ENCODE results near the gene SYTL3. TPM values are rescaled to one million over a fixed set of nuclear protein-coding genes. Genes with fewer than 3 reads are reported as not detected.
A peak's percentile ranks its signal among the peaks of the same experiment; 100 is the strongest.
"Not testable (repeated sequence)": the region's sequence is repeated elsewhere in the genome, so short reads cannot be mapped to it uniquely, and the experiment has no call there.

Gene SYTL3
- polyA plus RNA-seq, 1 donor = 10.5 TPM

- not testable (repeated sequence) for DNase-seq
Measured at GRCh38 chr6:158701268-158701667, 51.4 kb downstream of the SYTL3 start.

DNA sequence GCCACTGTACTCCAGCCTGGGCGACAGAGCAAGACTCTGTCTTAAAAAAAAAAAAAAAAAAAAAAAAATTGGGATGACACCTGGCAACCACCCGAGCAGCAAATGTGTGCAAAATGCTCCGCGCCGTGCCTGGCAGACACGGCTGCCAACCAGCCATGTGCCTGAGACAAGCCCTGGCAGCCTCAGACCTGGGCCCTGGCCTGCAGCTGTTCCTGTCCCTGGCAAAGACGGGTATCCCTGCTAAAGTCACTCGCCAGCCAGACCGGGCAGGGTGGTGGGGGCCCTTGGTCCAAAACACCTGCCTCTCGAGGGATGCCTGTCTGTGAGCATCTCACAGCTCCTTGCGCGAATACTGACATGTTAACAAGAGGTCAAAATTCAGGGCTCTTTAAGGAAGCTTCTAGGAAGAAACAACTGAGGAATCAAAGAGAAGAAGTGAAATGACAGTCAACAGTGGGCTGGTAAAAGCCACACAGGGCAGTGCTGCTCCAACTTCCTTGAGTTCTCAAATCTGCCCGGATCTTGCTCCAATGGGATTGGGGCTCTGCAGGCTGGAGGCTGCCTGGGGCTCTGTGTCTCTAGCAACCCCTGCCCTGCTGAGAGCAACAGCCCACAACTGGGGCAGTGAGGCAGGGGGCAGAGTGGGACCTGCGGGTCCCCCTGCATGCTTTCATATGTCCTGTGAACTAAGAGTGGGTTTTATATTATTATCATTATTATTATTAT, 53.4 kb downstream of the SYTL3 start:
- DNase-seq = peak; percentile 49

GRCh38 chr6:158703837-158704822, 54.3 kb downstream of the SYTL3 start:
- DNase-seq = peak; percentile 82

- DNase-seq = no peak
Measured at GRCh38 chr6:158705386-158706126, 55.7 kb downstream of the SYTL3 start.

- DNase-seq = peak; percentile 68
Measured at GRCh38 chr6:158706369-158706982, 56.6 kb downstream of the SYTL3 start.

GRCh38 chr6:158707120-158707820, 57.4 kb downstream of the SYTL3 start:
- no peak for DNase-seq

- peak; percentile 29 for DNase-seq
Measured at GRCh38 chr6:158707821-158708195, 58.0 kb downstream of the SYTL3 start.

DNA sequence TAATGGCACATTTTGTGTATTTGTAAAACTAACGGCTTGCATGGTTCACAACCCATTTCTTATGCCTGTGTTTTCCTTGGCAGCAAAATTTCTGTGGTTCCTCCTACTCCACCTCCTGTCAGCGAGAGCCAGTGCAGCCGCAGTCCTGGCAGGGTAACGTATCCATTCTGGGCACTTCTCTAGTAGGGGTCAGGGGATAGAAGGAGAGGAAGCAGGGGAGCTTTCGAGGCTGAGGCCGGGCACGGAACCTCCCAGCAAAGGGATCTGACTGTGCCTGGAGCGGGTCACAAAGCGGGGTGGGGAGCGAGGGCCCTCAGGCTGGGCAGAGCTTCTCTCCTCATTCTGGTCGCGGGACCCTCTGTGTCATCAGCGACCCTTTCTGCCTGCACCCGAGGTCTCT, 58.4 kb downstream of the SYTL3 start:
- DNase-seq = no peak

GRCh38 chr6:158709809-158710208, 60.0 kb downstream of the SYTL3 start:
- DNase-seq = no peak

DNA sequence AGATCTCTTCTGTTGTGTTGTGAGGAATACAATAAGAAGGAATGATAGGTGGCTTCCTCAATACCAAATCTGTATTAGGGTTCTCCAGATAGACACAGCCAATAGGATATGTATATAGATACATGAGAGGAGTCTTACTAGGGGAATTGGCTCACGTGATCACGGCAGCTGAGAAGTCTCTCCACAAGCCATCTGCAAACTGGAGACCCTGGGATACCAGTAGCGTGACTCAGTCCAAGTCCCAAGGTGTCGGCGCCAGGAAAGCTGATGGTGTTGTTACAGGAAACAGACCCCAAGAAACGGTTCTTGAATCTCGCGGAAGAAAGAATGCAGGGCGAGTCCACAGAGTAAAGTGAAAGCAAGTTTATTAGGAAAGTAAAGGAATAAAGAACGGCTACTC, 61.4 kb downstream of the SYTL3 start:
- no peak for DNase-seq

- DNase-seq = no peak
Measured at GRCh38 chr6:158713469-158713868, 63.6 kb downstream of the SYTL3 start.

DNA sequence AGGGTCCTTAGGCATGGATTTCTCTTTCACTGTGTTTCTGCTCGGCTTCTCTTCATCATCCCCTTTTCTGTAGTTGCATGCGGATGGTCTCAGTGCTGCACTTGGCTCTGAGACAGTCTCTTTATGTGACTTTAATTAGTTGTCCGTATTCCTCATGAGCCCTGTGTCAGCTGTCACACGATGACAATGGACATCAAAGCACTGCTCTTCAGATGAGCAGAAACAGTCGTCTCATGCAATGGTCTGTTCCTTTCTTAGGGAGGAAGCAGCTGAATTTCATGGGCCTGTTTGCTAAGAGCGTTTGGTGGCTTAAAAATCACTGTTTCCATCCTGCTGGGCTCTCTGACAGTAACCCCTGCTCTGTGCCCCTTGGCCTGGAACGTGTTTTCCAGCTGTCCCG, 64.9 kb downstream of the SYTL3 start:
- DNase-seq = no peak

- no peak for DNase-seq
Measured at GRCh38 chr6:158715330-158716311, 65.8 kb downstream of the SYTL3 start.

DNA sequence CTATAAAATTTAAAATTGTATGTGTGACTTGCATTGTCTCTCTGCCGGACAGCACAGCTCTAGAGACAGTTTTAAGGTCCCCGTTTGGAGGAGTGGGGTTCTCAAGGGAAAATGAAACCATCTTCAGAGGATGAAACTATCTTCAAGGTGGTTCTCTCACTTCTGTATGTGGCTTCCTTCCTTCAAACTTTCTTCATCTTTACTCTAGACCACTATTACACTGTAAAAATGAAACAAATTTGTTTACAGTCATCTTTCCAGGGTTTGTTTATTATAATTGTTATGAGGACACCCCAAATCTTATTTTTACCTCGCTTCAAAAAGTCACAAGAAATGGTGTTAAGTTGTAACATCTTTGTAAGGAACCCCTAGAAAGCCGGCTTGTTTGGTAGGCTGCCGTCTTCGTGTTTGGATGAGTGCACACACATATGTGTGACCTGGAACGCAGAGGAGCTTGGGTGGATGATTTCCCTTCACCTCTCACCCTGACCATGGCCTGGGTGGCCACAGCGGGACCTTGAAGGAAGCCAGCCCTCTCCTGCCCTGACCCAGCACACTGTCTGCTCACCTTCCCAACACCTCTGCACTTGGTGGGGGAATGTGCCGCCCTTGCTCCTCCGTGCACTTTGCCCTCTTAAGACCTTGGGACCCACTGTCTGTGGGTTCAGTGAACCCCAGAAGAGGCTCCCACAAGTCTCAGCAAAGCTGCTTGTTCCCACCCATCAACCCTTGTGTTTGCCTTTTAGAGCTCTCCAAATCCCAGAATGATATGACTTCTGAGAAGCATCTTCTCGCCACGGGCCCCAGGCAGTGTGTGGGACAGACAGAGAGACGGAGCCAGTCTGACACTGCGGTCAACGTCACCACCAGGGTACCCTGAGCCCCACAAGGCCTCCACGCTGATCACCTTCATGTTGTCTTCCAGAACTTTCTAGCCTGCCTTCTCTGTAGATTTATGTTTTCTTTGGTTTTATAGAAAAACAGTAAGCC, 67.8 kb downstream of the SYTL3 start:
- no peak for DNase-seq

DNA sequence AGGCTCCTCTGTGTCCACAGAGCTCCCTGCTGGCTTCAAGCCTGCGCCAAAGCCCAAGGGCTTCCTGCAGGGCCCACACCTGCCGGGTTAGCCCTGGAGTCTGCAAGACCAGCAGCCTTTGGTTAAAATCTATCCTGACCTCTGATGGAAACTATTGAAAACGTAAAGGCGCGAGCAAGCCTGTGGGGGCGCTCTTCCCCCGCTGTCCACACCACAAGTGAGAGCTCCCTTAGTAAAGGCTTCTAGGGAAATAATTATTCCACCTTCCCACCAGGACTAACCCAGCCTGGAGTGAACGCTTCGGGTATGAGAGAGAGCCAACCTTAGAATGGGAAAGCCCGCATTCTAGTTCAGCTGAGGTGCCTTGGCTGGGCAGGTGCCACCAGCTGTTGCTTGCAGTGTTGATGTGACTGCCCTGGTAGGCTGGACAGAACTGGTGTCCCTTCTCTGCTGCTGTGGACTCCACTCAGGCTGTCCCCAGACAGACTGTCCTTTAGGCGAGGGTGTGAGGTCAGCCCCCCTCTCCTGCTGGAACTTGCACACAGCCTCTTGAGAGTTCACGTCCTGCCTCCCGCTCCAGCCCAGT, 68.7 kb downstream of the SYTL3 start:
- DNase-seq = no peak

DNA sequence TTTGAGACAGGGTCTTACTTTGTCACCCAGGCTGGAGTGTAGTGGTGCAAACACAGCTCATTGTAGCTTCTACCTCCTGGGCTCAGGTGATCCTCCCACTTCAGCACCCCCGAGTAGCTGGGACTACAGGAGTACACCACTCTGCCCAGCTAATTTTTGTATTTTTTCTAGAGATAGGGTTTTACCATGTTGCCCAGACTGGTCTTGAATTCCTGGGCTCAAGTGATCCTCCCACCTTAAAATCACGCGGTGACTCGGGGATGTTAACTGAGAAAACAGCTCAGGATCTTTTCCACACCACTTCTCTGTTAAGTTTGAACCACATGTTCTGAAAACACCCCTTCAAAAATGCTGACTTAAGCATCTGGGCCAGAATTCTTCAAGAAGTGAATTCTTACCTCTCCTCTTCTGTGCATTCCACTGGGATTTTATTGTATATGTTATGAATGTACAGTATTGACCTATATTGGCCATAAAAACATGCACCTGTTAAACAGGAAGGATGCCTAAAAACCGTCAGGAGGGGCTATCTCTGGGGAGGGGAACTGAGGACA, 72.4 kb downstream of the SYTL3 start:
- no peak for DNase-seq

DNA sequence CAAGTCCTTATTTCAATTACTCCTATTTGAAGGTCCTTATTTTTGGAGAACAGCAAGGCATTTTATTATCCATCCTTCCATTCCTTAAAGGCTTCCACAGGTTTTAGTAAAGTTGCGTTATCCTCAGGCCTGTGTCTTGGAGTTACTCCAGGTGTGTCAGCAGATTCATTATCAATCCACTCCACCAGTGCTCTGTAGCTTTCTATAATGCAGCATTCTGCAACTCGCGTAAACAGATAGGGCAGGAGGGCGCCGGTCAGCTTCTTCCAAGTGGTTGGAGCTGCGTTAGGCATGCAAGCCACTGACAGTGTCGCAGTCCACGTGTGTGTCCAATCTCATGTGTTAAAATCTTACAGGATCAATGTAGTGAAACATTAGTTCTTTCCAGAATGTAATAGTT, 75.8 kb downstream of the SYTL3 start:
- DNase-seq = no peak

DNA sequence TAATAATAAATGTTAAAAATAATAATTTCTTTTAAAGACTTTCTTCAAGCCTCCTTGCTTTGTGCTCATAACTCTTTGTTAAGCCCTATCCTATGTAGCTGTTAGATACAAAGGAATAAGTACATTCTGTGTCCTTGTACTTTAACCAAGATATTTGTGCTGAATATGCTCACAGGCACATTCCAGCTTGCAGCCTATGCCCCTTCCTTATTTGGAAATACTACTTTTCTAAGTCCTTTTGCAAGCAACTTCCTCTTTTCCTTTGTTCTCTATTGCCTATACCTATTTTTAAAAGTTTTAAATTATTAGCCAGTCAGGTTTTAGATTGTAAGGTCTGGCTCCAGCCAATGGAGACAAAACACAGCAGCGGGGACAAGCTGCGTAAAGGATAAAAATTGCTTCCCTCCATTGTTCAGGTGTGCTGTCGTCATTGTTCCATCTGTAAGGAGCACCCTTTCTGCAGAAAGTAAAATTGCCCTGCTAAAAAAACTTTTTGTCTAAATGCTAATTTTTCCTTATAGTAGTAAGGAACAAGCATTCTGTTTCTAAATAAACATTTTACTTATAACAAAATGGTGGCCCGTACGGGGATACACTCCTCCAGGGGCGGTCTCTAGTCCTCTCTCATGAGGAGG, 80.2 kb downstream of the SYTL3 start:
- DNase-seq = no peak
